Measurements from ENCODE around the gene IGFBP5.

Gene IGFBP5

DNA sequence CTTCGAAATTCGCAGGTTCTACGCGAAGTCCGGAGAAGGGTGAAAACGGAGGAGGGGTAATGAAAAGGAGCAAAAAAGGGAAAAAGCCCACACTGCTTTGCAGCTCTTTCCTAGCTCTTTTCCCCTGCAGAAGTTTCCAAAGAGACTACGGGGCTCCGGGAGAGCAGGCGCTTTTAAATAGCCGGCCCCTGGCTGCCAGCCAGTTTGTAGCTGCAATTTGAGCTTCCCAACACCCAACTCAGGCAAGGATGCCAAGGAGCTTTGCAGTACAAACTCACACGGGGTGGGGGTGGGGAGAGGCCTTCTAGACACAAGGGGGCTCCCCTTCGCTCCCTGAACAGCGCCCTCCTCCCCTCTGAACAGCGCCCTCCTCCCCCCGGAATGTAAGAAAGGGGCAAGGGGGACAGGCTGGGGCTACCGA, at the start of gene IGFBP5:
Gene IGFBP5 (minus strand): TSS at position 149 of the 421 bp plus-strand sequence. CDS start 774 bp downstream, outside the sequence.
- TF ChIP-seq CTCF (IDR thresholded peaks at IDR 0.05), result no peak
- Histone ChIP-seq H3K4me3 (peak within 1 kb of the TSS; percentile 77), H3K27ac (peak within 1 kb of the TSS; percentile 89 to 95)
- peak; percentile 92 for DNase-seq (ENCODE audit: low spot score)

- no peak overlapping the region for H3K4me3 ChIP-seq
- TF ChIP-seq CTCF (IDR thresholded peaks at IDR 0.05), result no peak
- no peak overlapping the region for H3K27ac ChIP-seq
- no peak for DNase-seq (ENCODE audit: low spot score)
Measured at GRCh38 chr2:216743781-216744180, 48.4 kb upstream of the IGFBP5 start.

GRCh38 chr2:216742411-216742810, 47.1 kb upstream of the IGFBP5 start:
- Histone ChIP-seq H3K4me3 (no peak overlapping the region), H3K27ac (no peak overlapping the region)
- TF ChIP-seq CTCF (IDR thresholded peaks at IDR 0.05), result no peak
- DNase-seq (ENCODE audit: low spot score), result no peak

DNA sequence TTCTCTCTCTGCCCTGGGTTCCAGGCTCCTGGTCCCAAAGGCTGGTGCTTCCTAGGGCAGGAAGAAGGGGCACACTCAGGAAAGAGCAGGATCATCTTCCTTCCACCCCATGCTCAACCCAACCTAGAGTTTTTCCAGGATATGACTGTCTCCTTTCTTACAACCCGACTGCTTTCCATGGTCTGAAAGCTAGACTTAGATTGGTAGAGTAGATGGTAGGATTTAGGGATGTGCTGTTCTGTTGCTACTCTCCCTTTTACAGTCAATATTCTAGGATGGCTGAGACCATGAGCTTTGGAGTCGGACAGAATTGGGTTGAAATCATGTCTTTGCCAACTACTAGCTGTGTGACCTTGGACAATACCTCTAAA, 45.9 kb upstream of the IGFBP5 start:
- Histone ChIP-seq H3K4me3 (no peak overlapping the region), H3K27ac (no peak overlapping the region)
- TF ChIP-seq CTCF (IDR thresholded peaks at IDR 0.05), result no peak
- DNase-seq (ENCODE audit: low spot score), result no peak

DNA sequence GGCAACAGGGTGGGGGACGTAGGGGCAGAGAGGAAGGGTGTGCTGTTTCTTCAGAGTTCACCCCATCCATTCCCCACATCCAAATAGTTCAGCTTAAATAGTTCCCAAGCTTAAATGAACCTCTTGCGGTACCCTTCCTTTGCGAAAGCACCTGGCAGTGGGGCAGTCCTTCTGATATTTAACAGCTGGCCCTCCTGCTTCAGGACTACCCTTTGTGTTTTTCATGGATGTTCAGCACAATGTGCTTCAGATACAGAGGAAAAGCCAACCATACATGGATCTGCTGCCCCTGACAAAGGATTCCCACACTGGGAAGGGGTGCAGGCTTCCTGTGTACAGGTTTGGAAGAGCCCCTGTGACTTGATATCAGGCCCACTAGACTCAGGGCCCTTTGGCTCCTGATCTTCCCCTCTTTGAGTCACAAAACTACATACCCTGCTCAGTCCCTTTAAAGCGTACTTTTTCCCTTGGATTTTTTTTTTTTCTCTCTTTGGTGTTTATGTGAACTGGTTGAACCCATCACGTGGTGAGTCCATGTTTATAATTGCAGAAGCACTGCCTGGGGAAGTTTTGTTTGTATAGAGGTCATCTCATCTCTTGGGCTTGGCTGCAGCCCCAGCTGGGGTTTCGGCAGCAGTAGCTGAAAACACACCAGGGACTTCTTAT, 45.3 kb upstream of the IGFBP5 start:
- no peak for TF ChIP-seq CTCF (IDR thresholded peaks at IDR 0.05)
- Histone ChIP-seq H3K4me3 (no peak overlapping the region), H3K27ac (no peak overlapping the region)
- no peak for DNase-seq (ENCODE audit: low spot score)

DNA sequence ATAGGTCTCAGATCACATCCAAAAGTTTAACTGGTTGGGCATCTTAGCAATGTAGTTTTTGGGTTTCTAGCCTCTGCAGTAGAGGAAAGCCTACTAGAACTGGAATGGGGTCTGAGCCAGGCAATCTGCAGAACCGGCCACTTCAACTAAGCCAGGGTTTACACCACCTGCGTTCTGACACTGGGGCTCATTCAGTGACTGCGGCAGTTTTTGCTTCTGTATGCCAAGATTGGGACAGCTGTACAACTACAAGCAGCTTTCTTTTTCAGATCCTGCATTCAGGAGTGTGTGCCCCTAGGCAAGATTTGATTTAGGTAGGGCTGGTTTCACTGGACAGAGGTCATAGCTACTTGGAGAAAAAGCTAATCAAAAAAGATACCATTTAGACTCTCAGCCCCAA, 43.7 kb upstream of the IGFBP5 start:
- Histone ChIP-seq H3K27ac (no peak overlapping the region), H3K4me3 (no peak overlapping the region)
- DNase-seq (ENCODE audit: low spot score), result no peak
- no peak for TF ChIP-seq CTCF (IDR thresholded peaks at IDR 0.05)

DNA sequence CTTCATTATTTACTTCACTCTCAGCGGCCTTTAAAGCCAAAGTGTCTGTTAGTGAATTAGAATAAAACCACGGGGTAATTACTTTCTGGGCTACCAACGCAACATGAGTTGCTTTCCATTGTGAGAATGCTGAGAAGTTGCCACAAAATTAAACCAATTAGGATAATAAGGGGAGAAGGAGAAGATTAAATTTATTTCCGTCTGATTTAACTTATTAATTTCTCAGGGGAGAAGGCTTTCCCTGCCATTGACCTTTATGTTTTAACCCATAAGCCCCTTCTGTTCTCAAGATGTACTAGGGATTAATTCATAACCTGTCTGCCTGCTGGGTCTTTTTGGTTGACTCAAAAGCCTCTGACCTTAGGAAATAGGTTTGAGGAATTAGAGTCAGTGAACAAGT, 42.3 kb upstream of the IGFBP5 start:
- Histone ChIP-seq H3K4me3 (no peak overlapping the region), H3K27ac (no peak overlapping the region)
- no peak for DNase-seq (ENCODE audit: low spot score)
- no peak for TF ChIP-seq CTCF (IDR thresholded peaks at IDR 0.05)
